ENCODE measurements around the gene LRMDA.
"Not testable (repeated sequence)": the region's sequence is repeated elsewhere in the genome, so short reads cannot be mapped to it uniquely, and the experiment has no call there.

The LRMDA gene

DNA sequence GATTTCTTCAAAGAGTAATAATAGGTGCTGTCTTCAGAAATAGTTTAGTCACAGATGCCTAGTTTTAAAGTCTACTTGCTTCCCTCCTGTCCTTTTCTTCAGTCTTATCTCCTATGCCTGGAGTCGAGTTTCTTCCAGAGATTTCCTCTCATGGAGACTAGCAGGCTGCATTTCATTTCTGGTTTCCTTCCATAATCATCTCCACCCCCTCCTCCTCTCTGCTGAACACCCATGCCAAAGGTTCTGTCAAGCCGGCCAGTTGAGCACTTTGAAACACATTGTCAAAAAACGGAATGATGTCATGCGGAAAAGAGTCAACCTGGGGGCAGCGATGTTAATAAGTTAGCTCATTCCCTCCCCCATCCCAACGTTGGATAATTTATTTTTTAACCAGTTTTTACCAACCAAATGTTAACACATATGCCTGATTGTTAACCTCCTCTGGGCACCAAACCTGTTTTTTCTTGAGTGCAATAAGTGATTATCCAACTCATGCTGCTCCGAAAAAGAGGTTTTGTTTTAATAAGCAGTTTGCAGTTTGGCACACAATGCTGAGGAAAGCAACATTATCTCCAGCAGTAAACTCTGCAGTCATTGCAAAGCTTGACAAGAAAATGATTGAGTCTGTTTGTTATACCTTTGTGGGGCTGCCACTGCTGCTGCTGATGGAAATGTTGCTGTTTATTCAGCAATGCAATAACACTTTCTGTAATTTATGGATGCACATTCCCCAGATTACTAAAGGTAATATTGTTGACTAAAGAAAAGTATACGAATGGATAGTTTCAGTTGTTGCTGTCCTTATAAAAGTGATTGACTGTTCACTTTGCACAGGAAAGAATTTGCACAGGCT, 161.6 kb downstream of the LRMDA start:
- peak; percentile 0 to 22 for DNase-seq

DNA sequence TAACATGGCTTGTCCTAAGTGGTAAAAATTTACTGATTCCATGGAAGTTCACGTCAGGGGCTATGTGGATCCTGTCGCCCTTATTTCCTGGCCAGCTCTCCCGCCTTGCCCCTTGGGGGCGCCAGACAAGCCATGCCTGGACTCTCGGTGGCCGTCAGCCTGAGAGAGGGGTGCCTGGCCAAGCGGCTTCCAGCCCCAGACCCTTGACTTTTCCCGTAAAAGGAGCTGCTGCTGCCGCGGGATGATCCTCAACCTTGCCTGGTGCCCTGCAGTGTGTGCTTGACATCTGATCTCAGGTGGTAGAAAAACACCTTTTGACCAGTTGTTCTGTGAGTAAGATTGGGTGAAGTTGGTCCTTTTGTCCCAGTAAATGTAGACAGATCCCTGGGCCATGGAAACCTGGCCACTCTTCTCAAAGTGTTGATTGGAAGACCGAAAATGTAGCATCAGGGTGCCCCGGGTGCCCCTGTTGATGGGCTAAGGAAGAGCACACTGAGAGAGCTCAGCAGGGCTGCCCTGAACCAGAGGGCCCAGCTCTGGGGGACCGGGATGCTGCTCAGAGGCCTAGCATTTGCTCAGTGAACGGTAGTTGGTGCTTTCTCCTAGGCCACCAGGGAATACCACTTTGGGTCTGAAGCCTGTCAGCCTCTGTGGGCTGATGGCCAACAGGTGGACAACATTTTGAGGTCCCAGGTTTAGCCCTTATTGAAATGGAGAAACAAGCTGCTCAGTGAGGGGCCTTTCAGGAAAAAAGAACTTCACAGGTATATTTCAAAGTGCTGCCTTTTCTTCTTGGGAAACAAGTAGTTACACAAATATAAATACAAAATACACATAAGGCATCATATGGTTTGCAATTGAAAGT, 162.5 kb downstream of the LRMDA start:
- DNase-seq = no peak

DNA sequence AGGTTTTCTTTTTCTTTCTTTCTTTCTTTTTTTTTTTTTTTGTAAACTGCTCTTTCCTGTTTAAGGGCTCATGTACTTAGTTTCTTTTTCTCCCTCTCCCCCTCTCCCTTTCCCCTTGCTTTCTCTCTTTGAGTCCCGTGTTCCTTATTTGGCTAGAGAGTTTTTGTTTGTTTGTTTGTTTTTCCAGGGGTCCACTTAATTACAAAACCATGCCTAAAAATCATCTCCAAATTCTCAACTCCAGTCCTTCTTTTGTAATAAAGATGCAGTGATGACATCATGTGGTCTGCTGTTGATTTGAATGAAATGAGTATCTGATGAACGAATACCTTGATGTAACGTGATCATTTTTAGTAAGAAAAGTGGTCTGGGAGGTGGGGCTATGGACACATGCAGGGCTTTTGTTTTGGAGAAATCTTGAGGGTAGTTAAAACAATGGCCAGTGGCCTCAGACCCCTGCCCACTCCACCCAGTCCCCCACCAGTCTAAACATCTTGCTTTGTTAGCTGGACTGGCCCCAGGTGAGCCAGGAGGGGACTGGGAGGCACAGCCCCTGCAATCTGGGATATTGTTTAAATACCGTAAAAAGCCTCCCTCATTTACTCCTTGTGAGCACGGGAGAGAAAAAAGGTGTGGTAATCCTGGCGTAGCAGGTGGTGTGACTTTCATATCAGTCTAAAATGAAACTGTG, 165.7 kb downstream of the LRMDA start:
- DNase-seq = no peak

DNA sequence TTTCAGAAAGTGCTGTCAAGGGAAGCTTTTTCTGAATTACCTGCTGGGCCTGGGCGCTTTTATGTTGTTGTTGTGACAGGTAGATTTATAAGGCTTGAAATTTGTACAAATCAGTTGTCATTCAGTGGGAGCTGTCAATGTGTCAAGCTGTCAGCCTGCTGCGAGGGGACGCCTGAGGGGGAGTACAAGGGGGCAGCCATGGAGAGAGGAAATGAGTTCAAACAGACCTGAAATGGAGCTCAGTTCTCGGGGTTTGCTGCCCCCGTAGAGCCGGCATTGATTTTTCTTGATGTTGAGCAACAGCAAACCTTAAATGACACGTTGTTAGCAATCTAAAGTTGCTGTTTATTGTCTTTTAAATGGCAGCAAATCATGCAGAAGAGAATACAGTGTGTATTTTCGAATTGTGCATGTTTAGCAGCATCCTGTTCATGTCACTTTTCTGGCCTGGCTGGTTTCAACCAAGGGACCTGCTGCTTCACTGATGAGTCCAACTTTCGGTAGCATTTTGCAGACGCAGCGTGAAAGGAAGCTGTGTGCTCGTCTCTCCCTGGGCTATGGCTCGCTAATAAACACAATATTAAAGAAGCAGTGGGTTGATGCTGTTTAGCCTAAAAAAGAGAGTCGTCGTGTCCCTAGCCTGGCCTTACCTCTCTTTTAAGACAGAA, 166.5 kb downstream of the LRMDA start:
- peak; percentile 1 to 2 for DNase-seq

DNA sequence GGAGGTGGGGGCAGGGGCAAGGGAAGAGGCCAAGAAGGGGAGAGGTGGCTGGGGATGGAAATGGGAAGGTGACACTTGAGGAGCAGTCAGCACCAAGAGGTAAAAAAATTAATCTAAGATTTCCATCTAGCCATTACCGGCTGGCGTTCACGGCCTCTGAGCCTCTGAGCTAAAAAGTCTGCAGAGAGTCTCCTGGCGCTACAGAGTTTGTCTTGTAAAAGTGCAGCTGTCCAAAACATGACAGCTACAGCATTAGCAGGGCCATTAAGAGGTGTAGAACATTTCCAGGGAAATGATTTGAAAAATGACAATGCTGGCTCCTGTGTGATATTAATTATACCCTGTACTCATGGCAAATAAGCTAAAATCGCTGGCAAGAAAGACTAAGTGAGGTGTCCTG, 167.6 kb downstream of the LRMDA start:
- DNase-seq = no peak

DNA sequence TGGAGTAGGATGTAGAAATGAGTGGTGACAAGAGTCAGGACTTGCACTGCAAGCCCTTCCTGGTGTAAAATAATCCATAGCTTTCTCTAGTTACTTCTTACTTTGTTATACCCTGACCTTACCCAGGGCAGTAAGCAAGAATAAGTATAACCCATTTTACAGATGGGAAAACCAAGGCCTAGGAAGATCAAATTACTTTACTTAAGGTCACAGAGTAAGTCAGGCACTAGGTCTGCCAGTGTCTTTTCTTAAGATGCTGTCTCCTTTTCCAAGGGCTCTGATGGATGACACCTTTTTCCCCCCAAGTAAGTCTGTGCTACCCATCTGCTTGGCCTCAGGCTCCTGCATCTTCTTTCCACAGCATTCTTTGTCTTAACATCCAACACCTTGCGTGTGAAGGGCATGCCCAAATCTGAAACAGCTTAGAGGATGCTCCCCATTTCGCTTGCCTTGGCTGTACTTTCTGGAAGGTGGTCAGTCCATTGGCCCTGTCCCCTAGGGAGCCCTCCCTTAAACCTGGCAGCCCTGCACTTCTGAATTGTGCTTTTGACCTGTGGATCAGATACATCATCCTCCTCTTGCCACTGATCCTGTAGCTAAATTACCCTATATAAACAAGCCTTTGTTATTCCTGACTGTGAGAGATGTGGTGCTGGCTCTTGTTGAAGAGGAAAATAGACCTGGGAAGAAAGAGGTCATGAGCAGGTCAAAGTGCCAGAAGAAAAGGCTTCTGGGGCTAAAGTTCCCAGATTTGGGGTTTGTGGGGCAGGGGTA, 168.6 kb downstream of the LRMDA start:
- DNase-seq = no peak

DNA sequence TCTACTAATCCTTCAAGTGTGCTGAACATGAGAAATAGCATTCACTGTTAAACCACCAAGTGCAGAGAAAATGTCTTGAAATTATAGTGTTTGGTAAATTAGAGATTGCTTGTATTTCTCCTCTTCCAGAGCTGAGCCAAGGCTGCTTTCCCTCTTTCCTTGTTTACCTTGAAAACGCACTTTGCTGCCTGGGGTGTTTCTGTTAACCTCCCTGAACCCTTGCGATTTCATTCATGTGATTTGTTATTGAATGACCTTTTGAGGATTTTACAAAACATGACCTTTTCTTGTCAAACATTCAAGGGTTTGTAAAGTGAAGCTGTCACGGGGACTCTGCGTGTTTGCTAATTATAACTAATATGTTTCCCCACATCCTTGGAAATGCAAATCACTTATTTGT, 169.4 kb downstream of the LRMDA start:
- DNase-seq = no peak

DNA sequence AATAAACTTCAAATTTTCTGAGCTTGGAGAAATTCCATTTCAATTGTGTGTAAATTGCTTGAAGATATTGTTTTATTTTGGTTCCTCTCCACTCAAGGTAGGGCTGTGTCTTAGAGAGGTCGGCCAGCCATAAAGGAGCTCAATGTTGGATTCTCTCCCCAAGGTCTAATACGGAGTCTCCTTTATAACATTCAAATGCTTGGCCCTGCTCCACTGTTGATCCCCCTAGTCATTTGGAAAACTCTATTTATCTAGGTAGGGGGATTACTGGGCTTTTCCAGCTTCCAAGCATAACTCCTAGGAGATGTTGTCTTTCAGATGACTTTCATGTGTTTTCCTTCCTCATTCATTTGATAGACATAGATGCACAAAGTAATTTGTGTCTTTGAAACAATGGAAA, 170.9 kb downstream of the LRMDA start:
- DNase-seq = no peak

DNA sequence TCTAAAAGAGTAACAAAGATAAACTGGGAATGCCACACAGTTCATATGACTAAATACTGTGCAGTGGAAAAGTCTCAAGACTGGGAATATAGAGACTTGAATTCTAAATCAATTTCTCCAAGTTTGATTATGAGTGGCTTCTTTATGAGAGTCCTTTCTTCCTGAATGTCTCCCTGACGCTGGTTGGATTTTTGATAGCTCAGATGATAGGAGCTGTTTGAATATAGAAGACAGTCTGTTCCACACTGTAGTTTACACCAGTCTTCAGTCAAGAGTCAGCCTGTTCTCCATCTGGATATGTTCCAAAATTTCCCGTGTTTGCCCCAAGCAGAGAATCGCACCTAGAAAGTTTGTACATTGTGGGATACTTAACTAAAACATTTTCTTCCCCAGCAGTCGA, 173.7 kb downstream of the LRMDA start:
- no peak for DNase-seq

DNA sequence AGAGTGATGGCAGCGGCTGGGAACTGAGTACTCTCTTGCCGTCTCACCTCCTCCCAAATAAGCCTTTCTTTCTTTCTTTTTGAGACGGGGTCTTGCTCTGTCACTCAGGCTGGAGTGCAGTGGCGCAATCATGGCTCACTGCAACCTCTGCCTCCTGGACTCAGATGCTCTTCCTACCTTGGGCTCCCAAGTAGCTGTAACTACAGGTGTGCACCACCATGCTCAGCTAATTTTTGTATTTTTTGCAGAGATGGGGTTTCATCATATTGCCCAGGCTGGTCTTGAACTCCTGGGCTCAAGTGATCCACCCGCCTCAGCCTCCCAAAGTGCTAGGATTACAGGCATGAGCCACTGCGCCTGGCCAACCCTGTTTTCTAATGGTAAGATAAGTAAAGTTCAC, 174.4 kb downstream of the LRMDA start:
- not testable (repeated sequence) for DNase-seq

DNA sequence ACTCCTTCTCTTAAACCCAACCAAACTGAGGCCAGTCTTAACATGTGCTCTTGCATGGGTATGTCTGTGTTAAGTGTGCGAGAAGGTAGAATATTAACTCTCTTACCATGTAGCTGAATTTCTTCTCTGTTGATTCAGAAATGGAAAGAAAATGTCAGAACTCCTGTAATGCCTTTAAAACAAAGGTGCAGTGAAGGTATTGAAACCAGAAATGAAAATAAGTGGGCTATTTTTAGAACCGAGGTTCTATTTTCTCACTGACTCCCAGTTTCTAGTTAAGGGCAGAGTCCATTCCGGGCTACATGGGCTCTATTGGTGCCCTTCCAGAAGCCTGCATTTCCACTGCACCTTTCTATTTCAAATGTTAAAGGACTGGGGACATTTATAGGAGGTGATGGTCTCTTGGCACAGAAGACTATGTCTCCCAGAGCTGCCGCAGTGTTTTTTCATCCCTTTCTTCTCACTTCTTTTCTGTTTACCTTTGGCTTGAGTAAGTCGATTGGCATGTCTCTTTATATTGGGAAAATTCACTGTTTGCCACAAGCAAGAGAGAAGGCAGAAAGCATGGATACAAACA, 174.9 kb downstream of the LRMDA start:
- no peak for DNase-seq

DNA sequence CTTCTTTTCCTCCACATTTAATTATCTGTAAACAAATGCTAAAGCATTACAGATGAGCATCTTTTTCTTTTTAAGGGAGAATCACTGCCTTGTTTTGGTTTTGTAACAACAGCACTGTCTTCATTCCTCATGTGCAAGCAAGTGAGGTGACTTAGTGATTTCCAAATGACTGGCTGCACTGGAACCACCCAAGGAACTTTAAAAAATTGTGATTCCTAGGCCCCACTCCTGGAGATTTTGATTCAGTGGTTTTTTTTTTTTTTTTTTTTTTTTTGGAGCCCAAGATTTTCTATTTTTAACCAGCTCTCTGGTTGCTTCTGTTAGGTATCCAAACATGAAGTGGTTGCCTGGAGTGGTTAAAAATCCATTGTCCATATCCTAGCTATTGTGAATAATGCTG, 176.2 kb downstream of the LRMDA start:
- DNase-seq = no peak

DNA sequence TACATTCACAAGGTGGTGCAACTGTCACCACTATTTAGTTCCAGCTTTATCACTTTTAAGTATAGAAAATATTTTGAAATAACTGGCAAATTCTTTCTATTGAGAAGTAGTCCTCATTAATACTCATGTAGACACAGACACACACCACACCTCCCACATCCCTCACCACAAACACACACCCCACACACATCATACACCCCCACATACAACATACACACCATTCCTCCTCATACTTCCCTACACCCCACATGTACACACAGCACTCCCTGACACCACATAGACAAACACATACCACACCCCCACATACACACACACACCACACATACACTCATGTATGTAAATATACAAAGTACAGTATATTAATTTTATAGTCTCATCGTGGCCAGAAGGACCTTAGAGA, 178.8 kb downstream of the LRMDA start:
- no peak for DNase-seq

DNA sequence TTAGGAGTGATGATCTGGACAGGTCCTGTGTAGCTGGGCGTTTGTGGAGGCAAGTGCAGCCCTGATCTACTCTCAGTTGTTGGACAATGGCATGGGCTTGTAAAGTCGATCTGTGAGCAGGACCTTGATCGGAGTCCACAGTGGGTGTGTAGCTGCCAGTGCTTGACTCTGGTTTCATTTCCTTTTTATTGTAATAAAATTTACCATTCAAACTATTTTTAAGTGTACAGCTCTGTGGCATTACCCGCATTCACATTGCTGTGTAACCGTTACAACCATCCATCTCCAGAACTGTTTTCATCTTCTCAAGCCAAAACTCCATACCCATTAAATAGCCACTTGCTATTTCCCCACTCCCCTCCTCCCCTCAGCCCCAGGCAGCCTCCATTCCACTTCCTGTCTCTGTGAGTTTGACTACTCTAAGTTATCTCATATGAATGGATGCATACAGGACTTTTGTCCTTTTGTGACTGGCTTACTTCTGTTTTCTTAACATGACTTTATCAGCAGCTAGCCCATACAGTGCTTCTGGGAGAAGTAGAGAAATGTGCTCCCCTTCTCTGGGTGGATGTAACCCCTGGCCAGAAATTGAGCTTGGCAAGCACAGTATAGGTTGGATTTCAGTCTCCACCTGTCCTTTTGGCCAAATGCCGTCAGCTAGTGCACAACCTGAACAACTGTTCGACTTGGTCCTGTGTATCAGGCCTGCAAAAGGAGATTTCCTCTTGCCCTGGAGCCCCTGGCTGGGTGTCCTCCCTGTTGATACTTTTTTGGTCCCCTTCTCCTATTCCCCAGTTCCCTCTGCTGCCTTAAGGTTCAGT, 180.0 kb downstream of the LRMDA start:
- no peak for DNase-seq

DNA sequence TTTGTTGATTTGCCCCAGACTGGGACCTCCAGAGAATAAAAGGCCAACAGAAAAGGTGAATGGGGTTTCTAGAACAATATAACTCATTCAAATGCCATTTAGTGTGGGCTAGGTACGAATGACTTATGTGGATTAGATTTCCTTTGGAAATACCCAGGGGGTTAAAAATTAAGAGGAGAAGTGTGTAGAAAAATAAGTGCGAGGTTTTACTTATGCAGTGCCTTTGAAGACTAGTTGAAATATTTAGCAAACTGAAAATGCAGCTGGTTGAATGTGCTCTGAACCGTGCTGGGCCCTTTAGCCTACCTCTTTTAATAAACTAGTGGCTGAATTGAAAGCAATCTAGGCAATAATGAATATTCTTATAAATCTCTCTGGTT, 180.6 kb downstream of the LRMDA start:
- no peak for DNase-seq

DNA sequence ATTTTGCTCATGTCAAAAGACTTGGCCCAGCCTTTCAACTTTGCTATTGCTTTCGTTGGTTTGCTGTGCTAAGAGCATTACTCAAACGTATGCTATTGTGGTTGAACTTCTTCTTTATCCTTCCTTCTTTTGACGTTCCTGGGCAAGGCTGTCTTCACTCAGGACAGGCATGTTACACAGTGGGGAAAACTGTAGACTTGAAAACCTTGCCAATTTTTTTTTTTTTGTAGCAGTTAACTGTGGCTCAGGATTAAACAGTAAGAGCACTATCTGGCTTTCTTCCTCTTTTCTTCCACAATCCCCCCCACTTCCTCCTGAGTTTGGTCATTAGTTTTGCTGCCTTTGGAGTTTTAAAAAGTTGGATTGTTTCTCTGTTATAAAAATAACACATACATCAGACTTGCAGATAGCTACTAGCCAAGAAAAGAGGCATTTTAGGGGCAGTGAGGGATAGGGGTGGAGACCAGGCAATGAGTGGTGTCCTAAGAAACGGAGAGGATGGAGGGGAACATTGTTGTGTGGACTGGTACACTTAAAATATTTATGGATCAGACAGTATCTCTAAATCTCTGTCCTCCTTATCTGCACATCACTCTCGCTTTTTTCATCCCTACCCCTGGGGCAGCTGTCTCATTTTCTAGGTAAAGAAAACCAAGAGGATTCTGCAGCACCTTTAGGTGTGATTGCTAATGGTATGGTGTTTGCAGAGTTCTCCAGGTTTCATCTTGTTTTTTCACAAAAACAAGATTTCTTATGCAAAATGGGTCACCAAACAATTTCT, 181.7 kb downstream of the LRMDA start:
- DNase-seq = peak in 1 of 2 experiments; percentile 0

DNA sequence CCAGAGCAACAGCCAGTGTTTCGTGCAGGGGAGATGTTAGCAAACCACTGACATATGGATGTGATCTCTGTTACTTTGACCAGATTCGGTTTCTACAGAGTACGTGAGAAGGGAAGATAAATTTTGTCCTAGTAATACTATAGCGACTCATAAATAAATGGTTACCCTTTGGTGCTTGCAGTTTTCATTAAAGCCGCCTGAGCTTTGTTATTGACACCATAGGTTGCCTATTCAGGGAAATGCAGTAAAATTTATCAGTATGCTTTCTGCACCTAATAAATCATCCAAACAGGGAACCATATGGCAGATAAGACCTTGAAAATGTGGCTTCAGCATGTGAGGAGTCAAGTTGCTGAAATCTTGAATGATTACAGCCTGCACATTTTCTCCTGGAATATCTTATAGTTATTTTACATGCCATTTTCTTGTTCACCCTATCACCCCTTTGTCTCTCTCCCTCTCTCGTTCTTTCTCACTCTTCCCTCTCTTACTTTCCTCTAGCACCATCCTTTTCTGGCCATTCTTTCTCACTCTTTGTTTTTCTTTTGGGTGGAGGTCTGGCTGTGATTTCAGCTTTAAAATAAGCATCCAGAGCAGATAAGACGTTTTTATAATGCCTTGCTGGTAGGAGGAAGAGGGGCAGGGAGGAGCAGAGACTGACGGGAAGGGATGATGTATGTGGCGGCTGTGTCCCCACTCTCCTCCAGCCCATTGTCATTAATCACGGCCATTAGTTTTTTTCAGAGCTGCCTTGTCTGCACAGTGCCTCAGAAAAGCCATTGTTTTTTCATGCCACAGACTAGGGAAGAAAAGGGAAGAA, 182.5 kb downstream of the LRMDA start:
- no peak for DNase-seq

DNA sequence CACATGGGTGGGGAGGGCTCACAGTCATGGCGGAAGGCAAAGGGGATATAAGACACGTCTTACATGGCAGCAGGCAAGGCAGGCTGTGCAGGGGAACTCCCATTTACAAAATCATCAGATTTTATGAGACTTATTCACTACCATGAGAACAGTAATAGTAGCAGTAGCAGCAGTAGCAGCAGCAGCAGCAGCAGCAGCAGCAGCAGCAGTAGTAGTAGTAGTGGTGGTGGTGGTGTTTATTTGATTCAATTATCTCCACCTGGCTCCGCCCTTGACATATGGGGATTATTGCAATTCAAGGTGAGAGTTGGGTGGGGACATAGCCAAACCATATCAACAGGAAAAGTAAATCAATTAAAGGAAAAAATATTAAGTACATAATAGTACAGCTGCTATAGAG, 184.7 kb downstream of the LRMDA start:
- DNase-seq = no peak

DNA sequence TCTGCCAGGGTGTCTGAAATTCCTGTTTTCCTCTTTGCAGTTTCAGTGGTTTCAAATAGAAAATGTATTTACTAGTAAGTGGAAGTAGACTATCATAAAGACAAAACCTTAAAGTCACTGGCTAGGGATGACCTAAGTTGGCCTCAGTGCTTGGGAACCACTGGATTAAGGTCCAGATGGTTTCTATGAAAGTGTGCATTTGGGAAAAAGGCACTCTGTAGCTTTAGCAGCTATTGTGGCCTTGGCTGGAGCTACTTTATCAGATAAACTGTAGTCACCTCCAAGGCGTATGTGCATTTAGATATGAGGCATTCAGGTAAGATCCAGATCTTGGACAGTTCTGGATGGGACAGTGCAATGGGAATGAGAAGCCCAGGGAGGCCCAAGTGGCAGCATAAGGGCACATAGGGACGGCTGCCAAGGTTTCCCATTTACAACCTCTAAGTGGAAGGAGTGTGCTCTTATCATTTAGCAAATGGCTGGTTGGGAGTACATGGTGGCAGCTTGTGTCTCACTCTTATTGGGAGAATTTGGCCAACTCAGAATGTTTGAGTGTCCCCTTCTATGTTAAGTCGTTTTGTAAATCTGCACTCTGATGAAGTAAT, 185.6 kb downstream of the LRMDA start:
- DNase-seq = no peak

Measured in NCI-H446 (cell line).